ENCODE measurements around the gene SNX22. TPM values are rescaled to one million over a fixed set of nuclear protein-coding genes. Genes with fewer than 3 reads are reported as not detected.

Gene SNX22
- polyA plus RNA-seq, 2 of the 4 experiments (the other 2 are of a cell fraction): 0.22 to 1.1 TPM

DNA sequence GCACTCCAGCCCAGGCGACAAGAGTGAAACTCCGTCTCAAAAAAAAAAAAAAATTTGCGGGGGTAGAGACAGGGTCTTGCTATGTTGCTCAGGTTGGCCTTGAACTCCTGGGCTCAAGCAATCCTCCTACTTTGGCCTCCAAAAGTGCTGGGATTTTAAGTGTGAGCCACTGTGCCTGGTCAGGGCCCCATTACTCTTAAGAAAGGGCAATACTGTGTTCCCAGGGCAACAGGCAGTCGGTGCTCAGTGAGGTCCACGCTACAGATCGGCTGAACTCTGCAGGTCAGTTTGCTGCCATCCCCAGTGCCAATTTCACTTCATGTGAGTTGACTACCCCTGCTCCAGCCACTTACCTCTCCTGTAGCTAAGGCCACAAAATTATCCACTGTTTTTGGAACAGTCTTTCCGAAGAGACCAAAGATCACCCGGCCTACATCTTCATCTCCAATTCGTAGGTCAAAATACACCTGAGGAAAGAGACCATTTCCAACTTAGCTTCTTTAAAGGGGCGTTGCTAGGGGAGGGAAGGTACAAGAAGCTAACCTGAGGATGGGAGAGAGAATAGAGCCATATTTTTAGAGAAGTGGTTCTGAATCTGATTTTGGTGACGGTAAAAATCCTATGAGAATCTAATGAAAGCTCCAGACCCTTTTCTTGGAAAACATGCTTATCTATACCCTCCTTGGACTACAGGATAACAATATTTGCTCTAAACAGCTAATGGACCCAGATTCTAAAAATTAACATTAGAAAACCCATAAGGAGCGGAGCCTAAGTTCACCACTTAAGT is 10.4 kb downstream of the SNX22 start:
- CTCF ChIA-PET: interaction anchor here (0.6 to 5.7 kb wide), 9 partner anchors 8 to 552 kb away, joined by 3 to 69 read pairs (median 4); partner anchors contain the start of gene SNX22
- Histone ChIP-seq H3K9me3 (no peaks in the 10 kb centered on the region), H3K27ac (peak overlapping the region; percentile 85 to 92), H3K4me1 (peaks cover 32% of the 10 kb centered on the region), H3K4me2 (peak overlapping the region; percentile 95), H3K4me3 (peak overlapping the region; percentile 80)
- no peak for DNase-seq (ENCODE audit: low read depth in 1 of 2, low spot score in 1 of 2)
- FAIRE-seq: no peak
- no peak for ATAC-seq
- peak; percentile 55 for TF ChIP-seq HOXA7 (CRISPR knock-in tag; IDR thresholded peaks at IDR 0.05)
- TF ChIP-seq KDM1A (IDR thresholded peaks at IDR 0.05; ENCODE audit: low read depth): no peak
- POLR2A ChIA-PET: interaction anchor here (2.3 kb wide), 1 partner anchor 8 kb away, joined by 19 read pairs; no protein-coding TSS in a partner anchor
- WGBS (ENCODE audit: missing lambda C conversion rate): 27% methylated on average over 12 of the region's 12 CpGs

DNA sequence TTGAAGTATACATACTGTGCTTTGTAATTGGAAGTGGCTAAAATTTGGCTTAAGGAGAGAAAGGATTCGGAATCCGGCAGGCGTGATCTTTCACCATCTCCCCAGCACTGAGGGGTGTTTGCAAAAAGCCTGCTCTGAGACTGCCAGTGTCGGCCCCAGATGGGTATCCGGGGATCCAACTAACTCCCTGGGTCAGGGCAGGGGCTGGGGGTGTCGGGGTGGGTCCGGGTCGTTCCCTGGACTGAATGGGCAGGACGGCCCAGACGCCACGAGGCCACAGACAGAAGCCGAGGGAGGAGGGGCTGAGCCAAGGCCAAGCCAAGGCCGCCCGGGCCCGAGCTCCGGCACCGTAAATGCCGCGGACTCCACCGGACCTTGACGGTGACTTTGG is 10.9 kb downstream of the SNX22 start:
- FAIRE-seq (no peak), ATAC-seq (peak; percentile 62 to 69), DNase-seq (ENCODE audit: low read depth in 1 of 2, low spot score in 1 of 2) (peak in 1 of 2 experiments; percentile 46)
- H3K4me1 ChIP-seq: peaks cover 32% of the 10 kb centered on the region
- ChIA-PET CTCF (interaction anchor here (1.1 to 5.7 kb wide), 8 partner anchors 8 to 553 kb away, joined by 3 to 69 read pairs (median 4); partner anchors contain the start of gene SNX22), POLR2A (interaction anchor here (0.7 to 2.3 kb wide), 5 partner anchors 9 to 225 kb away, joined by 3 to 19 read pairs (median 7); partner anchors contain the start of gene TRIP4)
- no peaks in the 10 kb centered on the region for H3K9me3 ChIP-seq
- peak overlapping the region; percentile 95 for H3K4me2 ChIP-seq
- WGBS (ENCODE audit: missing lambda C conversion rate): under 1% methylated on average over 7 of the region's 21 CpGs
- peak overlapping the region; percentile 85 to 92 for H3K27ac ChIP-seq
- H3K4me3 ChIP-seq: peak overlapping the region; percentile 80
- TF ChIP-seq KDM5A (IDR thresholded peaks at IDR 0.05) (no peak), ESRRA (IDR thresholded peaks at IDR 0.05; ENCODE audit: borderline replicate concordance, low read length) (no peak), USF2 (IDR thresholded peaks at IDR 0.05) (no peak), NR3C1 (IDR thresholded peaks at IDR 0.05) (no peak), RFX5 (IDR thresholded peaks at IDR 0.05) (no peak), FOXS1 (CRISPR knock-in tag; IDR thresholded peaks at IDR 0.05) (no peak), EHMT2 (IDR thresholded peaks at IDR 0.05; ENCODE audit: low read depth) (no peak), HDAC2 (IDR thresholded peaks at IDR 0.05) (no peak), TFCP2L1 (CRISPR knock-in tag; IDR thresholded peaks at IDR 0.05) (no peak), HOXB13 (CRISPR knock-in tag; IDR thresholded peaks at IDR 0.05; ENCODE audit: low read depth) (no peak), SMC3 (IDR thresholded peaks at IDR 0.05) (no peak), EHF (CRISPR knock-in tag; IDR thresholded peaks at IDR 0.05) (no peak), HOXA7 (CRISPR knock-in tag; IDR thresholded peaks at IDR 0.05) (no peak), CBX2 (IDR thresholded peaks at IDR 0.05; ENCODE audit: borderline replicate concordance, low read depth) (no peak), FOSB (CRISPR knock-in tag; IDR thresholded peaks at IDR 0.05) (no peak), RAD21 (conservative IDR thresholded peaks at IDR 0.05 in 1 of 2, IDR thresholded peaks at IDR 0.05 in 1 of 2) (no peak), CTCF (IDR thresholded peaks at IDR 0.05) (no peak)
- TF ChIP-seq, protein P1, sequence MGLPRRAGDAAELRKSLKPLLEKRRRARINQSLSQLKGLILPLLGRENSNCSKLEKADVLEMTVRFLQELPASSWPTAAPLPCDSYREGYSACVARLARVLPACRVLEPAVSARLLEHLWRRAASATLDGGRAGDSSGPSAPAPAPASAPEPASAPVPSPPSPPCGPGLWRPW (IDR thresholded peaks at IDR 0.05): no peak

Data from A549 (cell line).